HCT116 (cell line): ENCODE data around the gene SPTBN1. TPM values are rescaled to one million over a fixed set of nuclear protein-coding genes. Genes with fewer than 3 reads are reported as not detected.

Experiments used
- ATAC-seq: fragments of 200-7000 bp; cut with Tn5 transposase; 2 replicates; pipeline ENCODE4 v1.9.1; 2020; ENCODE audit warnings: mild to moderate bottlenecking, moderate library complexity
- BruUV-seq: library from RNA; stranded (reverse); fragments of 400-500 nt; replicated peaks from 2 replicates; lab custom pipeline; 2021; lab: Mats Ljungman, UMichigan
- CTCF ChIA-PET: fragments of 300-600 bp; sonication (Branson Sonifier 250); formaldehyde crosslinking; loops from one replicate; lab custom pipeline; 2021; ENCODE audit warnings: antibody characterized with exemption; lab: Charles Lee
- POLR2A ChIA-PET: fragments of 300-600, 350-600 bp; sonication (Branson Sonifier 250); formaldehyde crosslinking; loops from one replicate; lab custom pipeline; 2021; ENCODE audit warnings: antibody characterized with exemption; lab: Charles Lee
- RAD21 ChIA-PET, 2 experiments: fragments of 300-600 bp; sonication (Branson Sonifier 250); formaldehyde crosslinking; loops; one replicate each; lab custom pipeline; 2023; ENCODE audit warnings: low total read pairs in 2 of 2; ENCODE audit not compliant: uncharacterized antibody in 2 of 2, unreplicated experiment in 2 of 2, low non-redundant PET in 1 of 2; lab: Charles Lee
- DNase-seq: peaks from one replicate; pipeline ENCODE4 v3.0.0-alpha.2; 2010; ENCODE audit warnings: low read depth, low spot score
- H2AFZ ChIP-seq: fragments of 200-600 bp; shearing (Covaris generic), sonication (generic); 2 replicates; pipeline ENCODE4 v1.6.1; 2017; ENCODE audit warnings: low read depth, mixed run types, mixed read lengths, antibody characterized with exemption, low read length; ENCODE audit not compliant: poor library complexity, severe bottlenecking
- H3K27ac ChIP-seq: 2 replicates; pipeline ENCODE4 v1.5.1; 2012; ENCODE audit warnings: low read depth, low read length
- H3K27me3 ChIP-seq: fragments of 200-600 bp; sonication (generic); 2 replicates; pipeline ENCODE4 v1.6.1; 2016; ENCODE audit warnings: mixed run types, low read length, mixed read lengths; ENCODE audit not compliant: insufficient read depth
- H3K36me3 ChIP-seq, 2 experiments: fragments of 200-500 bp in 1 of 2; fragments of 200-600 bp in 1 of 2; sonication (Bioruptor generic) in 1 of 2; sonication (generic) in 1 of 2; 2 replicates each; pipeline versions ENCODE4 v1.5.1 to v1.6.1; 2014 to 2016; ENCODE audit warnings: low read length in 2 of 2, inconsistent platforms in 1 of 2, mixed read lengths in 1 of 2, mixed run types in 1 of 2; ENCODE audit not compliant: insufficient read depth in 2 of 2, control insufficient read depth in 1 of 2
- H3K4me1 ChIP-seq, 2 experiments: fragments of 200-600 bp in 1 of 2; sonication (generic) in 1 of 2; 2 replicates each; pipeline versions ENCODE4 v1.5.1 to v1.6.1; 2012 to 2017; ENCODE audit warnings: low read length in 2 of 2, inconsistent platforms in 1 of 2, mild to moderate bottlenecking in 1 of 2, mixed read lengths in 1 of 2, mixed run types in 1 of 2, moderate library complexity in 1 of 2; ENCODE audit not compliant: insufficient read depth in 2 of 2, control insufficient read depth in 1 of 2
- H3K4me2 ChIP-seq: fragments of 200-600 bp; sonication (generic); 2 replicates; pipeline ENCODE4 v1.6.1; 2017; ENCODE audit warnings: mixed run types, low read length, mixed read lengths
- H3K4me3 ChIP-seq, 2 experiments: fragments of 200-600 bp in 1 of 2; sonication (generic) in 1 of 2; replicated peaks in 1 of 2; 2 replicates each; pipeline ENCODE4 v1.5.1; 2011 to 2016; ENCODE audit warnings: low read length in 2 of 2, control low read depth in 1 of 2, low read depth in 1 of 2, mild to moderate bottlenecking in 1 of 2, mixed read lengths in 1 of 2, mixed run types in 1 of 2
- H3K79me2 ChIP-seq: fragments of 200-600 bp; sonication (generic); 2 replicates; pipeline ENCODE4 v1.6.1; 2017; ENCODE audit warnings: mild to moderate bottlenecking, mixed run types, low read length, moderate library complexity, mixed read lengths; ENCODE audit not compliant: insufficient read depth
- H3K9ac ChIP-seq: fragments of 200-600 bp; sonication (generic); 2 replicates; pipeline ENCODE4 v1.6.1; 2016; ENCODE audit warnings: low read length, mixed read lengths
- H3K9me2 ChIP-seq: fragments of 200-600 bp; sonication (generic), shearing (Covaris generic); 2 replicates; pipeline ENCODE4 v1.6.1; 2017; ENCODE audit warnings: mixed run types, mild to moderate bottlenecking, moderate library complexity; ENCODE audit not compliant: insufficient read depth
- H3K9me3 ChIP-seq, 2 experiments: fragments of 200-500 bp in 1 of 2; fragments of 200-600 bp in 1 of 2; sonication (Bioruptor generic) in 1 of 2; sonication (generic) in 1 of 2; 2 replicates each; pipeline ENCODE4 v1.6.1; 2014 to 2017; ENCODE audit warnings: low read length in 2 of 2, mixed read lengths in 2 of 2, inconsistent platforms in 1 of 2, low read depth in 1 of 2, mild to moderate bottlenecking in 1 of 2, mixed run types in 1 of 2, moderate library complexity in 1 of 2; ENCODE audit not compliant: control insufficient read depth in 1 of 2, insufficient read depth in 1 of 2
- H4K20me1 ChIP-seq: fragments of 200-600 bp; sonication (generic), shearing (Covaris generic); 2 replicates; pipeline ENCODE4 v1.6.1; 2017; ENCODE audit warnings: mixed run types, mild to moderate bottlenecking, moderate library complexity; ENCODE audit not compliant: insufficient read depth
- ATF3 ChIP-seq: IDR thresholded peaks from 2 replicates; pipeline ENCODE4 v1.6.1; 2012
- CEBPB ChIP-seq: IDR thresholded peaks from 2 replicates; pipeline ENCODE4 v1.6.1; 2012; ENCODE audit warnings: low read depth
- CTCF ChIP-seq, 3 experiments: fragments of 200-600 bp in 1 of 3; sonication (generic) in 1 of 3; IDR thresholded peaks in 2 of 3; conservative IDR thresholded peaks in 1 of 3; 2 replicates each; pipeline ENCODE4 v1.5.1; 2012 to 2017; ENCODE audit warnings: low read depth in 2 of 3, low read length in 2 of 3, antibody characterized with exemption in 1 of 3, borderline replicate concordance in 1 of 3, control low read depth in 1 of 3, mild to moderate bottlenecking in 1 of 3, mixed read lengths in 1 of 3, mixed run types in 1 of 3, moderate library complexity in 1 of 3; ENCODE audit not compliant: insufficient read depth in 1 of 3
- EZH2 ChIP-seq: fragments of 200-600 bp; sonication (generic); IDR thresholded peaks from 2 replicates; pipeline ENCODE4 v1.6.1; 2017; ENCODE audit warnings: antibody characterized with exemption, mixed run types
- EZH2phosphoT487 ChIP-seq: fragments of 200-600 bp; IDR thresholded peaks from 2 replicates; pipeline ENCODE4 v1.6.1; 2018; ENCODE audit warnings: antibody characterized with exemption, borderline replicate concordance
- JUND ChIP-seq: IDR thresholded peaks from 2 replicates; pipeline ENCODE4 v1.6.1; 2012
- MAX ChIP-seq: IDR thresholded peaks from 2 replicates; pipeline ENCODE4 v1.6.1; 2012
- POLR2A ChIP-seq: IDR thresholded peaks from 2 replicates; pipeline ENCODE4 v1.7.0; 2011; ENCODE audit warnings: borderline replicate concordance; ENCODE audit not compliant: insufficient read depth, insufficient read length; ENCODE audit errors: extremely low read depth
- POLR2AphosphoS5 ChIP-seq: IDR thresholded peaks from 2 replicates; pipeline ENCODE4 v1.6.1; 2011; ENCODE audit warnings: mild to moderate bottlenecking, low read depth, low read length, moderate library complexity
- RAD21 ChIP-seq: IDR thresholded peaks from 2 replicates; pipeline ENCODE4 v1.6.1; 2012; ENCODE audit warnings: low read depth, mild to moderate bottlenecking
- REST ChIP-seq: IDR thresholded peaks from 2 replicates; pipeline ENCODE4 v1.6.1; 2012; ENCODE audit warnings: low read depth
- SIN3A ChIP-seq: IDR thresholded peaks from 2 replicates; pipeline ENCODE4 v1.6.1; 2012; ENCODE audit warnings: low read depth
- SP1 ChIP-seq: IDR thresholded peaks from 2 replicates; pipeline ENCODE4 v1.6.1; 2012; ENCODE audit warnings: low read depth
- SRF ChIP-seq: IDR thresholded peaks from 2 replicates; pipeline ENCODE4 v1.6.1; 2012; ENCODE audit warnings: low read depth
- TCF7L2 ChIP-seq: IDR thresholded peaks from 2 replicates; pipeline ENCODE4 v1.7.0; 2011; ENCODE audit warnings: borderline replicate concordance, inconsistent platforms; ENCODE audit not compliant: insufficient read depth, insufficient read length; ENCODE audit errors: extremely low read depth
- ZBTB33 ChIP-seq: IDR thresholded peaks from 2 replicates; pipeline ENCODE4 v1.6.1; 2011; ENCODE audit warnings: mild to moderate bottlenecking, low read length, moderate library complexity; ENCODE audit not compliant: insufficient replicate concordance; ENCODE audit errors: extremely low read depth
- ZFX ChIP-seq: fragments of 450-650 bp; IDR thresholded peaks from 2 replicates; pipeline ENCODE4 v1.6.1; 2017
- intact Hi-C: fragments of 100-400 bp; cut with micrococcal nuclease; formaldehyde crosslinking; loops from 2 replicates; pipeline ENCODE4 v1.10.0; 2022
- total RNA-seq: library from RNA; stranded (reverse); gene quantifications from one replicate; pipeline ENCODE4 v1.2.1, GENCODE V29; 2021; ENCODE audit not compliant: unreplicated experiment

Gene SPTBN1
- total RNA-seq, 1 experiment from 2014 or later: 84.4 TPM

- Histone ChIP-seq H3K4me1 (peaks cover 6 to 15% of the 10 kb centered on the region in 2 experiments), H3K9ac (no peak overlapping the region), H2AFZ (no peak overlapping the region), H3K4me3 (no peak overlapping the region), H3K4me2 (no peak overlapping the region), H3K9me2 (no peaks in the 10 kb centered on the region), H3K79me2 (peaks cover 8% of the 10 kb centered on the region), H3K36me3 (no peaks in the 10 kb centered on the region), H4K20me1 (no peaks in the 10 kb centered on the region), H3K27ac (no peak overlapping the region), H3K9me3 (no peaks in the 10 kb centered on the region), H3K27me3 (no peaks in the 10 kb centered on the region)
- ChIA-PET POLR2A (no interaction called here), RAD21 (no interaction called here), CTCF (no interaction called here)
- no peak for DNase-seq
- no TSS peak for BruUV-seq
- TF ChIP-seq CEBPB (no peak), ATF3 (no peak), SRF (no peak), SP1 (no peak), CTCF (IDR thresholded peaks at IDR 0.05 in 2 of 3, conservative IDR thresholded peaks at IDR 0.05 in 1 of 3; ENCODE audit: borderline replicate concordance in 1 of 3, insufficient read depth in 1 of 3, low read depth in 2 of 3, low read length in 2 of 3) (no peak), EZH2 (no peak), POLR2AphosphoS5 (no peak), ZFX (no peak), JUND (no peak), ZBTB33 (no peak), RAD21 (no peak), SIN3A (no peak), POLR2A (no peak), REST (no peak), EZH2phosphoT487 (no peak), MAX (no peak), TCF7L2 (no peak)
- intact Hi-C loops: no loop called here
- ATAC-seq: no peak
Observed at GRCh38 chr2:54553775-54554174, 97.6 kb downstream of the SPTBN1 start.
